SU-DHL-6 (cell line): ENCODE results near the gene LRRC8E.

Experiments
- H2AFZ ChIP-seq: fragments of 200-600 bp; sonication (generic); 2 replicates; pipeline ENCODE4 v1.6.1; 2014; ENCODE audit warnings: low read depth, mild to moderate bottlenecking, moderate library complexity, mixed read lengths, antibody characterized with exemption, low read length; ENCODE audit not compliant: severe bottlenecking
- H3F3A ChIP-seq: fragments of 200-600 bp; shearing (Covaris generic); 2 replicates; pipeline ENCODE4 v1.6.0; 2016; ENCODE audit warnings: antibody characterized with exemption, mild to moderate bottlenecking; ENCODE audit not compliant: insufficient read depth
- H3K27ac ChIP-seq: fragments of 200-600 bp; sonication (generic); 2 replicates; pipeline ENCODE4 v1.5.1; 2016; ENCODE audit warnings: low read depth, mild to moderate bottlenecking, low read length, moderate library complexity, mixed read lengths
- H3K27me3 ChIP-seq: fragments of 200-600 bp; sonication (generic), shearing (Covaris generic); 2 replicates; pipeline ENCODE4 v1.6.0; 2014; ENCODE audit warnings: mild to moderate bottlenecking, low read length
- H3K36me3 ChIP-seq: fragments of 200-600 bp; sonication (generic); 2 replicates; pipeline ENCODE4 v1.6.1; 2014; ENCODE audit warnings: mild to moderate bottlenecking, low read length, mixed read lengths
- H3K4me2 ChIP-seq: fragments of 300-600, 200-600 bp; shearing (Covaris generic), sonication (generic); 2 replicates; pipeline ENCODE4 v1.6.0; 2014; ENCODE audit warnings: low read length, low read depth, mild to moderate bottlenecking; ENCODE audit not compliant: poor library complexity, severe bottlenecking
- H3K4me3 ChIP-seq: fragments of 200-600 bp; sonication (generic); 2 replicates; pipeline ENCODE4 v1.5.1; 2014; ENCODE audit warnings: antibody characterized with exemption, low read length, mild to moderate bottlenecking, mixed read lengths; ENCODE audit not compliant: insufficient read depth, poor library complexity, severe bottlenecking
- H3K79me2 ChIP-seq: fragments of 200-600 bp; sonication (generic); 2 replicates; pipeline ENCODE4 v1.6.1; 2014; ENCODE audit warnings: mild to moderate bottlenecking, low read length, moderate library complexity; ENCODE audit not compliant: insufficient read depth
- H3K9ac ChIP-seq: fragments of 200-600 bp; sonication (generic); 2 replicates; pipeline ENCODE4 v1.7.0; 2014; ENCODE audit warnings: mild to moderate bottlenecking, low read length
- H3K9me2 ChIP-seq: fragments of 200-600 bp; sonication (generic); replicated peaks from 2 replicates; pipeline ENCODE4 v1.6.1; 2014; ENCODE audit warnings: low read length; ENCODE audit not compliant: insufficient read depth
- H3K9me3 ChIP-seq: fragments of 200-600 bp; sonication (generic); 2 replicates; pipeline ENCODE4 v1.6.1; 2014; ENCODE audit warnings: low read length, mixed read lengths; ENCODE audit not compliant: insufficient read depth
- H4K20me1 ChIP-seq: fragments of 200-600 bp; sonication (generic); 2 replicates; pipeline ENCODE4 v1.6.1; 2014; ENCODE audit warnings: low read depth, mild to moderate bottlenecking, antibody characterized with exemption, low read length, moderate library complexity, mixed read lengths
- EZH2phosphoT487 ChIP-seq: fragments of 200-600 bp; sonication (generic), shearing (Covaris generic); conservative IDR thresholded peaks from 2 replicates; pipeline ENCODE4 v1.6.1; 2018; ENCODE audit warnings: mild to moderate bottlenecking, antibody characterized with exemption, low read length, moderate library complexity, mixed read lengths
- TF ChIP-seq, protein P1 (sequence below): fragments of 200-600 bp; sonication (generic); IDR thresholded peaks from one replicate; pipeline ENCODE4 v1.5.1; 2017; ENCODE audit warnings: antibody characterized with exemption, mild to moderate bottlenecking, low read length, moderate library complexity; ENCODE audit not compliant: insufficient read depth, poor library complexity, severe bottlenecking

LRRC8E gene

DNA sequence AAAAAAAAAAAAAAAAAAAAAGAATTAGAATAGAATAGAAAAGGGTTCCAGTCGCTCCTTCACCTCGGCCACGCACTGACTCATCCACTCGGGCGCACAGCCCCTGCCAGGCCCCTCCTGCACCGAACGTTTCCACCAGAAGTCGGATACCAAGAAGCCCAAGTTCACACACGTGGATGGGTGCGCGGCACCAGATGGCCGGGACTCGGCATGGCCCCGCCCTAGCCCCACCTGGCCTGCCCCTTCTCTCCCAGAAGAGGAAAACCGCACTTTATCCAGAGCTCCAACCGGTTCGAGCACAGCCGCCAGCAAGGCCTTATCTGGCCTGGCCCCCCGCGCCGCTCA lies 20.0 kb upstream of the LRRC8E start:
- TF ChIP-seq EZH2phosphoT487: no peak
- TF ChIP-seq, protein P1, sequence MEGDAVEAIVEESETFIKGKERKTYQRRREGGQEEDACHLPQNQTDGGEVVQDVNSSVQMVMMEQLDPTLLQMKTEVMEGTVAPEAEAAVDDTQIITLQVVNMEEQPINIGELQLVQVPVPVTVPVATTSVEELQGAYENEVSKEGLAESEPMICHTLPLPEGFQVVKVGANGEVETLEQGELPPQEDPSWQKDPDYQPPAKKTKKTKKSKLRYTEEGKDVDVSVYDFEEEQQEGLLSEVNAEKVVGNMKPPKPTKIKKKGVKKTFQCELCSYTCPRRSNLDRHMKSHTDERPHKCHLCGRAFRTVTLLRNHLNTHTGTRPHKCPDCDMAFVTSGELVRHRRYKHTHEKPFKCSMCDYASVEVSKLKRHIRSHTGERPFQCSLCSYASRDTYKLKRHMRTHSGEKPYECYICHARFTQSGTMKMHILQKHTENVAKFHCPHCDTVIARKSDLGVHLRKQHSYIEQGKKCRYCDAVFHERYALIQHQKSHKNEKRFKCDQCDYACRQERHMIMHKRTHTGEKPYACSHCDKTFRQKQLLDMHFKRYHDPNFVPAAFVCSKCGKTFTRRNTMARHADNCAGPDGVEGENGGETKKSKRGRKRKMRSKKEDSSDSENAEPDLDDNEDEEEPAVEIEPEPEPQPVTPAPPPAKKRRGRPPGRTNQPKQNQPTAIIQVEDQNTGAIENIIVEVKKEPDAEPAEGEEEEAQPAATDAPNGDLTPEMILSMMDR: no peak
- Histone ChIP-seq H3K79me2 (no peaks in the 10 kb centered on the region), H3K36me3 (no peaks in the 10 kb centered on the region), H2AFZ (no peak overlapping the region), H3K9me2 (no peaks in the 10 kb centered on the region), H3K27ac (no peak overlapping the region), H3K4me3 (no peak overlapping the region), H3K9me3 (no peaks in the 10 kb centered on the region), H3F3A (peaks cover 11% of the 10 kb centered on the region), H3K27me3 (no peaks in the 10 kb centered on the region), H3K9ac (no peak overlapping the region), H3K4me2 (peak overlapping the region; percentile 90), H4K20me1 (no peaks in the 10 kb centered on the region)

DNA sequence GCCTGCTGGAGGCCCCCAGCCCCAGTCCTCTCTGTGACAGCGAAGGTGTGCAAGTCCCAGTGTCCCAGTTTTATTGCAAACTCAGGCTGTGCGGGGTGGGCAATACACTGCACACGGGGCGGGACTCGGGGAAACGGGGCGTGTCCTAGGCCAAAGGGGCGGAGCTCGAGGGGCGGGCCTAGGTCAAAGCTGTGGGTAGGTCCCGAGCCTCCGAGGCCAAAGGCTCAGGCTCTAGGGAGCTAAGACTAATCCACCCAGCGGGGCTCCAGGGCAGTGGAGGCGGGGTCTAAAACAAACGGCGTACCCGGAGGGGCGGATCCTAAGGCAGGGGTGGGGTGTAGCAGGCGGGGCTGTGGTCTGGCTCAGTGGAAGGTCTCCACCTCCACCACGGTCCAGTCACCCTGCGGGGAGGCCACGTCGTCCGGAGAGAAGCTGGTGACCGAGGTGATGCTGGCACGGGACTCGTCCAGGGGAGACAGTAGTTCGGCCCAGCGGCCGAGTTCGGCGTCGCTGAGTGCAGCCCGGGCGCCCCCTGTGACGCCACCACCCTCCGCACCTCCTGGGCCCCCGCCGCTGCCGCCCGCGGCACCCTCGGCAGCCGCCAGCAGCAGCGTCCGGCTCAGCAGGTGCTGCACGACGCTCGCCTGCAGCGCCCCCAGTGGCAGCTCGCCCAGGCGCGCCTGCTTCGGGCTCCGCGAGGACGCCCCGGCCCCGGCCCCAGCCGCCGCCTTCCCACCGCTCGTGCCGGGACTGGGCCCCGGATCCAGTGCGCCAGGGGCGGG lies 19.4 kb upstream of the LRRC8E start:
- Histone ChIP-seq H3K27me3 (no peaks in the 10 kb centered on the region), H3K9me2 (no peaks in the 10 kb centered on the region), H3K27ac (no peak overlapping the region), H3F3A (peaks cover 11% of the 10 kb centered on the region), H3K9me3 (no peaks in the 10 kb centered on the region), H3K79me2 (no peaks in the 10 kb centered on the region), H3K36me3 (no peaks in the 10 kb centered on the region), H2AFZ (peak overlapping the region; percentile 80), H3K4me2 (peak overlapping the region; percentile 90), H3K4me3 (peak overlapping the region; percentile 53), H4K20me1 (no peaks in the 10 kb centered on the region), H3K9ac (peak overlapping the region; percentile 48; the same call in 1 of the 2 replicates)
- TF ChIP-seq, protein P1: peak; percentile 82
- no peak for TF ChIP-seq EZH2phosphoT487

DNA sequence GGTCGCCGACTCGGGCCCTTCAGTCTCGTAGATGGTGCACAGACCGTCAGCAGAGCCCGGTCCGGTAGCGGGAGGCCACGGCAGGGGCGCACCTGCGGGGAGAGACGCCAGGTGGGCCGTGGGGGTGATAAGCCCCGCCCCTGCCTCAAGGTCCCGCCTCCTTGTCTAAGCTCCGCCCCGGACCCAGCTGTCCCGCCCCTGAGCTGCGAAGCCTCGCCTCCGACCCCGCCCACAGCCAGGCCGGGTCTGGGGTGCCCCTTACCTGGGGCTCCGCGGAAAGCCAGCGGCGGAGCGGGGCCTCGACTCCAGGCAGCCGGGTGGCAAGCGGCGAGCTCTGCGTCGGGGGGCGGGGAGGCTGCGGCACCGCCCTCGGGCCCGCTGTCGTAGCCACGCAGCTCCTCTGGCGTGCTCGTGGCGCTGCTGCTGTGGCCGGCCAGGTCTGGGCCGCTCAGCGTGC lies 18.8 kb upstream of the LRRC8E start:
- Histone ChIP-seq H3K9ac (peak overlapping the region; percentile 48; the same call in 1 of the 2 replicates), H3K9me3 (no peaks in the 10 kb centered on the region), H3K36me3 (no peaks in the 10 kb centered on the region), H4K20me1 (no peaks in the 10 kb centered on the region), H2AFZ (peak overlapping the region; percentile 80), H3K9me2 (no peaks in the 10 kb centered on the region), H3K4me2 (peak overlapping the region; percentile 90), H3K79me2 (no peaks in the 10 kb centered on the region), H3F3A (peaks cover 11% of the 10 kb centered on the region), H3K27ac (no peak overlapping the region), H3K27me3 (no peaks in the 10 kb centered on the region), H3K4me3 (peak overlapping the region; percentile 53)
- TF ChIP-seq, protein P1: no peak
